OCI-LY7 (cell line): Measurements from ENCODE around the gene ANKFY1. TPM values are rescaled to one million over a fixed set of nuclear protein-coding genes. Genes with fewer than 3 reads are reported as not detected.
"Not testable (repeated sequence)": the region's sequence is repeated elsewhere in the genome, so short reads cannot be mapped to it uniquely, and the experiment has no call there.

Experiments used
- BruUV-seq: library from RNA; stranded (reverse); fragments of 400-500 nt; replicated peaks from 2 replicates; lab custom pipeline; 2021; lab: Mats Ljungman, UMichigan
- CTCF ChIA-PET: fragments of 300-600 bp; sonication (Branson Sonifier 250); formaldehyde crosslinking; loops from one replicate; lab custom pipeline; 2022; ENCODE audit warnings: antibody characterized with exemption; ENCODE audit not compliant: unreplicated experiment; lab: Charles Lee
- POLR2A ChIA-PET: fragments of 300-600 bp; sonication (Branson Sonifier 250); formaldehyde crosslinking; loops from one replicate; lab custom pipeline; 2022; ENCODE audit warnings: antibody characterized with exemption; lab: Charles Lee
- DNase-seq: peaks from one replicate; pipeline ENCODE4 v3.0.0-alpha.2; 2015; ENCODE audit warnings: low spot score
- H2AFZ ChIP-seq: fragments of 200-600 bp; sonication (generic), shearing (Covaris generic); 2 replicates; pipeline ENCODE4 v1.6.1; 2014; ENCODE audit warnings: mild to moderate bottlenecking, antibody characterized with exemption, low read length, moderate library complexity
- H3K27ac ChIP-seq: fragments of 200-600 bp; sonication (generic); 2 replicates; pipeline ENCODE4 v1.5.1; 2014; ENCODE audit warnings: mixed run types, low read depth, mild to moderate bottlenecking, moderate library complexity, low read length, inconsistent platforms; ENCODE audit not compliant: poor library complexity, severe bottlenecking
- H3K36me3 ChIP-seq: fragments of 200-600 bp; sonication (generic); 2 replicates; pipeline ENCODE4 v1.6.1; 2014; ENCODE audit warnings: mild to moderate bottlenecking, antibody characterized with exemption, low read length, moderate library complexity, mixed read lengths; ENCODE audit not compliant: insufficient read depth
- H3K4me1 ChIP-seq: fragments of 200-600 bp; sonication (generic); 2 replicates; pipeline ENCODE4 v1.5.1; 2014; ENCODE audit warnings: mild to moderate bottlenecking, low read length; ENCODE audit not compliant: insufficient read depth, poor library complexity, severe bottlenecking
- H3K4me2 ChIP-seq: fragments of 200-600 bp; sonication (generic); 2 replicates; pipeline ENCODE4 v1.6.1; 2014; ENCODE audit warnings: mild to moderate bottlenecking, low read length
- H3K4me3 ChIP-seq: fragments of 200-600 bp; sonication (generic); 2 replicates; pipeline ENCODE4 v1.5.1; 2014; ENCODE audit warnings: mild to moderate bottlenecking, low read depth, low read length; ENCODE audit not compliant: poor library complexity, severe bottlenecking
- H3K79me2 ChIP-seq: fragments of 200-600 bp; sonication (generic); 2 replicates; pipeline ENCODE4 v1.6.1; 2016; ENCODE audit warnings: low read depth, mild to moderate bottlenecking, low read length, moderate library complexity, mixed read lengths; ENCODE audit not compliant: insufficient read depth
- H3K9me2 ChIP-seq: fragments of 200-600 bp; sonication (generic); 2 replicates; pipeline ENCODE4 v1.6.1; 2016; ENCODE audit warnings: mild to moderate bottlenecking, low read length, mixed read lengths; ENCODE audit not compliant: insufficient read depth
- H3K9me3 ChIP-seq: fragments of 200-600 bp; sonication (generic); 2 replicates; pipeline ENCODE4 v1.6.1; 2014; ENCODE audit warnings: mild to moderate bottlenecking, mixed run types, low read length, mixed read lengths
- H4K20me1 ChIP-seq: fragments of 200-600 bp; sonication (generic); 2 replicates; pipeline ENCODE4 v1.6.1; 2014; ENCODE audit warnings: mild to moderate bottlenecking, antibody characterized with exemption, low read length, moderate library complexity, mixed read lengths; ENCODE audit not compliant: insufficient read depth
- CTCF ChIP-seq: fragments of 200-600 bp; sonication (generic); conservative IDR thresholded peaks from 2 replicates; pipeline ENCODE4 v1.5.1; 2014; ENCODE audit warnings: mild to moderate bottlenecking, antibody characterized with exemption, low read length, moderate library complexity, mixed read lengths
- EZH2phosphoT487 ChIP-seq: fragments of 200-600 bp; sonication (generic); IDR thresholded peaks from 2 replicates; pipeline ENCODE4 v1.6.1; 2018; ENCODE audit warnings: low read depth, borderline replicate concordance, mild to moderate bottlenecking, mixed run types, antibody characterized with exemption, low read length, moderate library complexity, mixed read lengths
- intact Hi-C: fragments of 100-400 bp; cut with micrococcal nuclease; formaldehyde crosslinking; loops from one replicate; pipeline ENCODE4 v1.10.0; 2022; ENCODE audit not compliant: unreplicated experiment
- total RNA-seq, 2 experiments: library from RNA; depleted of rRNA in 1 of 2; stranded (reverse); fragments of >200 nt in 1 of 2; shearing (Covaris generic) in 1 of 2; gene quantifications; 2 replicates each; pipeline ENCODE4 v1.2.3, GENCODE V29; 2014 to 2022

ANKFY1 gene
- total RNA-seq, 2 experiments from 2014 or later, result 25.9 to 56.7 TPM

- no peak for DNase-seq
- Histone ChIP-seq H2AFZ (no peak overlapping the region), H3K9me3 (no peaks in the 10 kb centered on the region), H3K9me2 (no peaks in the 10 kb centered on the region), H4K20me1 (peaks cover 30% of the 10 kb centered on the region), H3K4me1 (peaks cover 12% of the 10 kb centered on the region), H3K79me2 (peaks cover 90% of the 10 kb centered on the region), H3K36me3 (peaks cover 41% of the 10 kb centered on the region), H3K4me3 (no peak overlapping the region), H3K27ac (no peak overlapping the region), H3K4me2 (no peak overlapping the region)
- ChIA-PET POLR2A (interaction anchor here (0.5 to 0.7 kb wide), 3 partner anchors 14 to 82 kb away, joined by 3 to 4 read pairs (median 4); no protein-coding TSS in a partner anchor), CTCF (no interaction called here)
- intact Hi-C loops, result no loop called here
- TF ChIP-seq EZH2phosphoT487 (no peak), CTCF (peak; percentile 33; the same call in 1 of the 2 replicates)
- no TSS peak for BruUV-seq
Observed at GRCh38 chr17:4258867-4259266, 4.9 kb downstream of the ANKFY1 start.

DNA sequence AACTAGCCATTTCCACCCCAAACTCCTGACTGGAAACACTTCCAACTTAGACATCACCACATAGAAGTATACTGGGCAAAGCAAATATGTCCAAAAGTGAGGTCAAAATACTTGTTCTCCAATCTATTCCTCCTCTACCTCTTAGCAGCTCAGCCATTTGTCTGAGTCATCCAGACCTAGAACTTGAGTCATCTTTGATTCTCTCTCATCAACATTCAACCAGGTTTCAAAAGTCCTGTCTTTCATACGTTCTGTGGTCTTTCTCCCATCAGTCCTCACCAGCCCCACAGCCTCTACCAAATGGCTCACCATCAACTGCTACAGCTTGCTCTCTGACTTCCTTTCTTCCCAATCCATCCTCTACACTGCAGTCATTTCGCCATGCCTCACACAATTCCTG lies 6.8 kb downstream of the ANKFY1 start:
- ChIA-PET CTCF (no interaction called here), POLR2A (interaction anchor here (0.9 kb wide), 1 partner anchor 57 kb away, joined by 3 read pairs; no protein-coding TSS in a partner anchor)
- peaks cover 24% of the 10 kb centered on the region for H4K20me1 ChIP-seq
- H3K9me3 ChIP-seq, result no peaks in the 10 kb centered on the region
- no peaks in the 10 kb centered on the region for H3K9me2 ChIP-seq
- no peak for DNase-seq
- peaks cover 2% of the 10 kb centered on the region for H3K4me1 ChIP-seq
- TF ChIP-seq EZH2phosphoT487, result no peak
- BruUV-seq, result no TSS peak
- H3K4me3 ChIP-seq, result no peak overlapping the region
- H3K4me2 ChIP-seq, result no peak overlapping the region
- intact Hi-C loops, result no loop called here
- peaks cover 94% of the 10 kb centered on the region for H3K79me2 ChIP-seq
- H3K36me3 ChIP-seq, result peaks cover 53% of the 10 kb centered on the region
- no peak overlapping the region for H2AFZ ChIP-seq
- no peak overlapping the region for H3K27ac ChIP-seq

GRCh38 chr17:4255271-4255670 lies 8.5 kb downstream of the ANKFY1 start:
- H3K4me1 ChIP-seq, intact Hi-C loops, BruUV-seq, H3K27ac ChIP-seq, DNase-seq, H3K4me3 ChIP-seq, H3K9me3 ChIP-seq, CTCF ChIA-PET, H3K9me2 ChIP-seq, H2AFZ ChIP-seq, H3K4me2 ChIP-seq: not testable (repeated sequence)
- POLR2A ChIA-PET, result interaction anchor here (1.0 kb wide), 1 partner anchor 10 kb away, joined by 4 read pairs; no protein-coding TSS in a partner anchor
- Histone ChIP-seq H3K36me3 (peaks cover 46% of the 10 kb centered on the region), H3K79me2 (peaks cover 94% of the 10 kb centered on the region), H4K20me1 (peaks cover 24% of the 10 kb centered on the region)
